Heart right ventricle (tissue), 16 donors: ENCODE results near the gene WDR83. TPM values are rescaled to one million over a fixed set of nuclear protein-coding genes. Genes with fewer than 3 reads are reported as not detected.
"Not testable (repeated sequence)": the region's sequence is repeated elsewhere in the genome, so short reads cannot be mapped to it uniquely, and the experiment has no call there.

Experiments used
- ATAC-seq, 8 donors: fragments of 200-7000 bp; cut with Tn5 transposase; one replicate each; pipeline ENCODE4 v1.9.1; 2020; ENCODE audit warnings: mild to moderate bottlenecking in 8 of 8, moderate library complexity in 8 of 8, moderate number of reproducible peaks in 1 of 8
- DNase-seq, 2 donors: peaks; one replicate each; pipeline ENCODE4 v3.0.0-alpha.2; 2020
- H3K27ac ChIP-seq, 10 donors: fragments of 200-600 bp; sonication (generic) in 2 of 10; one replicate each; pipeline versions ENCODE4 v1.5.0 to v1.8.0; 2020 to 2022; ENCODE audit warnings: mild to moderate bottlenecking in 3 of 10
- H3K27me3 ChIP-seq, 7 donors: fragments of 200-600 bp; one replicate each; pipeline ENCODE4 v1.8.0; 2021 to 2022; ENCODE audit warnings: mild to moderate bottlenecking in 2 of 7
- H3K36me3 ChIP-seq, 9 donors: fragments of 200-600 bp; sonication (generic) in 1 of 9; one replicate each; pipeline versions ENCODE4 v1.5.0 to v1.8.0; 2020 to 2022; ENCODE audit warnings: mild to moderate bottlenecking in 2 of 9
- H3K4me1 ChIP-seq, 9 donors: fragments of 200-600 bp; sonication (generic) in 1 of 9; one replicate each; pipeline versions ENCODE4 v1.5.0 to v1.8.0; 2020 to 2022; ENCODE audit warnings: mild to moderate bottlenecking in 4 of 9
- H3K4me3 ChIP-seq, 10 donors: fragments of 200-600 bp; sonication (generic) in 2 of 10; one replicate each; pipeline versions ENCODE4 v1.5.0 to v1.8.0; 2020 to 2022; ENCODE audit warnings: mild to moderate bottlenecking in 7 of 10, moderate library complexity in 2 of 10
- H3K9me3 ChIP-seq, 11 donors: fragments of 200-600 bp in 10 of 11; sonication (generic) in 2 of 11; one replicate each; pipeline versions ENCODE4 v1.5.0 to v1.8.0; 2013 to 2022; ENCODE audit warnings: mild to moderate bottlenecking in 2 of 11, control low read depth in 1 of 11, moderate library complexity in 1 of 11
- CTCF ChIP-seq, 9 donors: fragments of 200-600 bp; sonication (generic) in 2 of 9; IDR thresholded peaks; one replicate each; pipeline versions ENCODE4 v1.5.0 to v1.8.0; 2021 to 2022; ENCODE audit warnings: antibody characterized with exemption in 9 of 9, mild to moderate bottlenecking in 5 of 9, moderate library complexity in 1 of 9
- WGBS, 2 donors: extraction: QIAGEN DNeasy Blood & Tissue Kit; methylation state at CpG; one replicate each; pipeline ENCODE4 v1.1.7; 2013; ENCODE audit warnings: inconsistent platforms in 1 of 2; 5-methylcytosine and 5-hydroxymethylcytosine counted together
- intact Hi-C, 10 donors: fragments of 100-400 bp; cut with DNase I; formaldehyde crosslinking; loops; one replicate each; pipeline versions ENCODE4 v1.11.1 to v1.14.2; 2022
- polyA plus RNA-seq, 2 donors: library from polyadenylated mRNA; stranded (reverse); fragments of 200-250 nt; gene quantifications; one replicate each; pipeline ENCODE4 v1.2.3, GENCODE V29; 2013
- total RNA-seq, 10 donors: library from RNA; stranded (reverse); fragmentation: NEBNext Ultra II Directional in 3 of 10; extraction: Animal tissue kit (Norgen Biotek cat#: 25700) in 3 of 10; gene quantifications; one replicate each; pipeline versions ENCODE4 v1.2.1 to v1.2.4, GENCODE V29; 2021 to 2023
- donor health status: Arrhythmogenic right ventricular cardiomyopathy.
- donor health status: ischemic (EF 13 %, LVEDD 7.1; RV severe dilation, severe dysfunction).
- donor health status: healthy with polysubstance abuse.
- donor health status: DM: no; HTN: yes; CAD: no.
- donor health status: DM: no; HTN: no; CAD: no.
- donor health status: ischemic (EF 25% LVEDD 6.9; RV normal size, moderate dysfunction).
- donor health status: ischemic (EF 25% LVEDD 5.7; RV mildly dilated, moderate dysfunction).
- donor health status: healthy.
- donor health status: DM: yes; HTN: yes; CAD: no.
- donor health status: Ischemic cardiomyopathy.
- donor health status: ischemic (EF 35%, LVEDD 5.7; RV mildly dilated, moderate dysfunction).
- donor health status: nonischemic (EF 11% LVEDD 7.7; RV severe dilation, severe dysfunction).
- donor health status: DM: yes; HTN: yes; CAD: no.
- donor health status: PGD.
- donor health status: ischemic (EF 29% LVEDD 5.4; RV normal size, mild dysfunction).
- donor health status: nonischemic (EF 23%, LVEDD 6.1; RV moderate dilation, normal function).

The WDR83 gene
- total and polyA plus RNA-seq, 12 donors = 5.5 to 19.7 (median 8.1) TPM

GRCh38 chr19:12695514-12695913 is 28.9 kb downstream of the WDR83 start:
- H3K36me3 ChIP-seq = peaks cover 0 to 27% (median 2%) of the 10 kb centered on the region in 9 donors
- no peaks in the 10 kb centered on the region for H3K9me3 ChIP-seq
- H3K4me3 ChIP-seq = peak overlapping the region in 9 of 10 donors; percentile 72 to 100 (median 87)
- WGBS, 2 donors = 82 to 84% methylated on average over 1 of the region's 1 CpG
- H3K27me3 ChIP-seq = no peaks in the 10 kb centered on the region
- ATAC-seq = no peak
- DNase-seq = no peak
- no peak for TF ChIP-seq CTCF (IDR thresholded peaks at IDR 0.05)
- peaks cover 5 to 23% (median 16%) of the 10 kb centered on the region in 9 donors for H3K4me1 ChIP-seq
- peak overlapping the region in 1 of 10 donors; percentile 90 for H3K27ac ChIP-seq
- intact Hi-C loops = no loop called here

- WGBS, 2 donors = 3% methylated on average over 32 to 36 of the region's 36 CpGs
- Histone ChIP-seq H3K27me3 (no peaks in the 10 kb centered on the region), H3K4me3 (peak overlapping the region; percentile 72 to 100 (median 88)), H3K9me3 (no peaks in the 10 kb centered on the region), H3K4me1 (peaks cover 5 to 23% (median 16%) of the 10 kb centered on the region in 9 donors), H3K36me3 (peaks cover 0 to 32% (median 7%) of the 10 kb centered on the region in 9 donors), H3K27ac (peak overlapping the region in 8 of 10 donors; percentile 59 to 95 (median 88))
- DNase-seq = no peak
- ATAC-seq = peak in 2 of 8 donors; percentile 14 to 53
- intact Hi-C loops = no loop called here
- TF ChIP-seq CTCF (IDR thresholded peaks at IDR 0.05) = no peak
These were observed 29.4 kb downstream of the WDR83 start for GRCh38 chr19:12695997-12696365.

GRCh38 chr19:12696366-12697335 is 30.0 kb downstream of the WDR83 start, which contains the start of gene FBXW9:
TSS of gene FBXW9 (minus strand) at chr19:12696631. CDS start at chr19:12696581, 50 bp downstream.
- H3K27me3 ChIP-seq = no peaks in the 10 kb centered on the region
- H3K9me3 ChIP-seq = no peaks in the 10 kb centered on the region
- H3K36me3 ChIP-seq = peaks cover 0 to 39% (median 12%) of the 10 kb centered on the region in 9 donors
- H3K27ac ChIP-seq = peak within 1 kb of the TSS in 9 of 10 donors; percentile 59 to 95 (median 90)
- 7% methylated on average over 59 of the region's 59 CpGs for WGBS, 2 donors
- intact Hi-C loops = no loop called here
- peak; percentile 89 to 96 (median 95) for ATAC-seq
- TF ChIP-seq CTCF (IDR thresholded peaks at IDR 0.05) = no peak
- H3K4me1 ChIP-seq = peaks cover 5 to 23% (median 16%) of the 10 kb centered on the region in 9 donors
- peak within 1 kb of the TSS; percentile 72 to 100 (median 88) for H3K4me3 ChIP-seq
- peak; percentile 96 to 97 for DNase-seq

- Histone ChIP-seq H3K4me1 (peaks cover 5 to 23% (median 16%) of the 10 kb centered on the region in 9 donors), H3K36me3 (peaks cover 0 to 46% (median 20%) of the 10 kb centered on the region in 9 donors), H3K4me3 (peak overlapping the region in 5 of 10 donors; percentile 81 to 92 (median 87)), H3K27ac (peak overlapping the region in 2 of 10 donors; percentile 90)
- DNase-seq, ATAC-seq, intact Hi-C loops, H3K27me3 ChIP-seq, H3K9me3 ChIP-seq: not testable (repeated sequence)
- 96 to 97% methylated on average over 22 of the region's 22 CpGs for WGBS, 2 donors
These were observed 30.8 kb downstream of the WDR83 start for GRCh38 chr19:12697425-12697824.
